Liver (tissue), 3 donors: ENCODE data around the gene ADIRF.

Experiments used
- EGR1 ChIP-seq, 2 donors: IDR thresholded peaks; 2 replicates each; pipeline ENCODE4 v1.6.1; 2016 to 2018; ENCODE audit warnings: antibody characterized with exemption in 2 of 2, low read depth in 2 of 2
- FOXA1 ChIP-seq: IDR thresholded peaks from 2 replicates; pipeline ENCODE4 v1.6.1; 2016; ENCODE audit warnings: antibody characterized with exemption
- FOXA2 ChIP-seq: IDR thresholded peaks from 2 replicates; pipeline ENCODE4 v1.6.1; 2016; ENCODE audit warnings: antibody characterized with exemption
- GABPA ChIP-seq, 2 donors: IDR thresholded peaks in 1 of 2; conservative IDR thresholded peaks in 1 of 2; 2 replicates each; pipeline ENCODE4 v1.6.1; 2016; ENCODE audit warnings: antibody characterized with exemption in 2 of 2, mild to moderate bottlenecking in 1 of 2, moderate library complexity in 1 of 2
- JUND ChIP-seq, 2 donors: IDR thresholded peaks; 2 replicates each; pipeline ENCODE4 v1.6.1; 2016; ENCODE audit warnings: antibody characterized with exemption in 2 of 2
- RAD21 ChIP-seq, 2 donors: IDR thresholded peaks; 2 replicates each; pipeline ENCODE4 v1.6.1; 2016; ENCODE audit warnings: antibody characterized with exemption in 2 of 2, mild to moderate bottlenecking in 2 of 2
- SP1 ChIP-seq: IDR thresholded peaks from 2 replicates; pipeline ENCODE4 v1.6.1; 2018; ENCODE audit warnings: antibody characterized with exemption, mild to moderate bottlenecking
- TAF1 ChIP-seq: conservative IDR thresholded peaks from 2 replicates; pipeline ENCODE4 v1.6.1; 2016; ENCODE audit warnings: antibody characterized with exemption, mild to moderate bottlenecking
- YY1 ChIP-seq: IDR thresholded peaks from 2 replicates; pipeline ENCODE4 v1.6.1; 2016; ENCODE audit warnings: antibody characterized with exemption, mild to moderate bottlenecking
- ZBTB33 ChIP-seq: IDR thresholded peaks from 2 replicates; pipeline ENCODE4 v1.6.1; 2016; ENCODE audit warnings: antibody characterized with exemption
- TF ChIP-seq, protein P1 (sequence below): fragments of 150-350 bp; IDR thresholded peaks from 2 replicates; pipeline ENCODE4 v1.5.1; 2017; ENCODE audit warnings: improper control_type of control experiment, low read depth, low read length; ENCODE audit not compliant: missing input control
- TF ChIP-seq, protein P2 (sequence below): IDR thresholded peaks from 2 replicates; pipeline ENCODE4 v1.6.1; 2016; ENCODE audit warnings: antibody characterized with exemption, mild to moderate bottlenecking
- TF ChIP-seq, protein P3 (sequence below): IDR thresholded peaks from 2 replicates; pipeline ENCODE4 v1.6.1; 2016; ENCODE audit warnings: antibody characterized with exemption
- TF ChIP-seq, protein P4 (sequence below): IDR thresholded peaks from 2 replicates; pipeline ENCODE4 v1.6.1; 2016; ENCODE audit warnings: antibody characterized with exemption
- donor health status: healthy.
- donor health status: healthy.

- TF ChIP-seq, protein P1, sequence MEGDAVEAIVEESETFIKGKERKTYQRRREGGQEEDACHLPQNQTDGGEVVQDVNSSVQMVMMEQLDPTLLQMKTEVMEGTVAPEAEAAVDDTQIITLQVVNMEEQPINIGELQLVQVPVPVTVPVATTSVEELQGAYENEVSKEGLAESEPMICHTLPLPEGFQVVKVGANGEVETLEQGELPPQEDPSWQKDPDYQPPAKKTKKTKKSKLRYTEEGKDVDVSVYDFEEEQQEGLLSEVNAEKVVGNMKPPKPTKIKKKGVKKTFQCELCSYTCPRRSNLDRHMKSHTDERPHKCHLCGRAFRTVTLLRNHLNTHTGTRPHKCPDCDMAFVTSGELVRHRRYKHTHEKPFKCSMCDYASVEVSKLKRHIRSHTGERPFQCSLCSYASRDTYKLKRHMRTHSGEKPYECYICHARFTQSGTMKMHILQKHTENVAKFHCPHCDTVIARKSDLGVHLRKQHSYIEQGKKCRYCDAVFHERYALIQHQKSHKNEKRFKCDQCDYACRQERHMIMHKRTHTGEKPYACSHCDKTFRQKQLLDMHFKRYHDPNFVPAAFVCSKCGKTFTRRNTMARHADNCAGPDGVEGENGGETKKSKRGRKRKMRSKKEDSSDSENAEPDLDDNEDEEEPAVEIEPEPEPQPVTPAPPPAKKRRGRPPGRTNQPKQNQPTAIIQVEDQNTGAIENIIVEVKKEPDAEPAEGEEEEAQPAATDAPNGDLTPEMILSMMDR = no peak
- TF ChIP-seq RAD21 (IDR thresholded peaks at IDR 0.05) = no peak
- TF ChIP-seq EGR1 (IDR thresholded peaks at IDR 0.05; ENCODE audit: low read depth in 2 of 2) = no peak
- no peak for TF ChIP-seq ZBTB33
- no peak for TF ChIP-seq TAF1
- TF ChIP-seq, protein P2, sequence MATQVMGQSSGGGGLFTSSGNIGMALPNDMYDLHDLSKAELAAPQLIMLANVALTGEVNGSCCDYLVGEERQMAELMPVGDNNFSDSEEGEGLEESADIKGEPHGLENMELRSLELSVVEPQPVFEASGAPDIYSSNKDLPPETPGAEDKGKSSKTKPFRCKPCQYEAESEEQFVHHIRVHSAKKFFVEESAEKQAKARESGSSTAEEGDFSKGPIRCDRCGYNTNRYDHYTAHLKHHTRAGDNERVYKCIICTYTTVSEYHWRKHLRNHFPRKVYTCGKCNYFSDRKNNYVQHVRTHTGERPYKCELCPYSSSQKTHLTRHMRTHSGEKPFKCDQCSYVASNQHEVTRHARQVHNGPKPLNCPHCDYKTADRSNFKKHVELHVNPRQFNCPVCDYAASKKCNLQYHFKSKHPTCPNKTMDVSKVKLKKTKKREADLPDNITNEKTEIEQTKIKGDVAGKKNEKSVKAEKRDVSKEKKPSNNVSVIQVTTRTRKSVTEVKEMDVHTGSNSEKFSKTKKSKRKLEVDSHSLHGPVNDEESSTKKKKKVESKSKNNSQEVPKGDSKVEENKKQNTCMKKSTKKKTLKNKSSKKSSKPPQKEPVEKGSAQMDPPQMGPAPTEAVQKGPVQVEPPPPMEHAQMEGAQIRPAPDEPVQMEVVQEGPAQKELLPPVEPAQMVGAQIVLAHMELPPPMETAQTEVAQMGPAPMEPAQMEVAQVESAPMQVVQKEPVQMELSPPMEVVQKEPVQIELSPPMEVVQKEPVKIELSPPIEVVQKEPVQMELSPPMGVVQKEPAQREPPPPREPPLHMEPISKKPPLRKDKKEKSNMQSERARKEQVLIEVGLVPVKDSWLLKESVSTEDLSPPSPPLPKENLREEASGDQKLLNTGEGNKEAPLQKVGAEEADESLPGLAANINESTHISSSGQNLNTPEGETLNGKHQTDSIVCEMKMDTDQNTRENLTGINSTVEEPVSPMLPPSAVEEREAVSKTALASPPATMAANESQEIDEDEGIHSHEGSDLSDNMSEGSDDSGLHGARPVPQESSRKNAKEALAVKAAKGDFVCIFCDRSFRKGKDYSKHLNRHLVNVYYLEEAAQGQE = no peak
- TF ChIP-seq SP1 = no peak
- TF ChIP-seq FOXA1 = no peak
- no peak for TF ChIP-seq YY1
- TF ChIP-seq, protein P3, sequence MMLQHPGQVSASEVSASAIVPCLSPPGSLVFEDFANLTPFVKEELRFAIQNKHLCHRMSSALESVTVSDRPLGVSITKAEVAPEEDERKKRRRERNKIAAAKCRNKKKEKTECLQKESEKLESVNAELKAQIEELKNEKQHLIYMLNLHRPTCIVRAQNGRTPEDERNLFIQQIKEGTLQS = no peak
- no peak for TF ChIP-seq JUND (IDR thresholded peaks at IDR 0.05)
- TF ChIP-seq, protein P4, sequence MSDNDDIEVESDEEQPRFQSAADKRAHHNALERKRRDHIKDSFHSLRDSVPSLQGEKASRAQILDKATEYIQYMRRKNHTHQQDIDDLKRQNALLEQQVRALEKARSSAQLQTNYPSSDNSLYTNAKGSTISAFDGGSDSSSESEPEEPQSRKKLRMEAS = no peak
- no peak for TF ChIP-seq FOXA2
- no peak for TF ChIP-seq GABPA (IDR thresholded peaks at IDR 0.05 in 1 of 2, conservative IDR thresholded peaks at IDR 0.05 in 1 of 2)
Observed at GRCh38 chr10:86964061-86964846, 4.0 kb upstream of the ADIRF start.
